ENCODE results near the gene PCED1A. TPM values are rescaled to one million over a fixed set of nuclear protein-coding genes. Genes with fewer than 3 reads are reported as not detected.

PCED1A gene
- total RNA-seq, 1 experiment from 2014 or later, result 42.1 TPM

GRCh38 chr20:2798095-2798805, 42.2 kb downstream of the PCED1A start:
- Mint-ChIP-seq H3K4me3 (ENCODE audit: unreplicated experiment) (no peak overlapping the region), H3K9me3 (ENCODE audit: unreplicated experiment) (no peaks in the 10 kb centered on the region), H3K27ac (ENCODE audit: low read depth, unreplicated experiment) (no peak overlapping the region), H3K4me1 (ENCODE audit: insufficient read depth, unreplicated experiment) (peaks cover 5% of the 10 kb centered on the region), H3K27me3 (ENCODE audit: insufficient read depth, unreplicated experiment) (peaks cover 62% of the 10 kb centered on the region), H3K36me3 (ENCODE audit: insufficient read depth, unreplicated experiment) (no peaks in the 10 kb centered on the region)
- POLR2A ChIA-PET, result no interaction called here
- TF ChIP-seq, protein P1, sequence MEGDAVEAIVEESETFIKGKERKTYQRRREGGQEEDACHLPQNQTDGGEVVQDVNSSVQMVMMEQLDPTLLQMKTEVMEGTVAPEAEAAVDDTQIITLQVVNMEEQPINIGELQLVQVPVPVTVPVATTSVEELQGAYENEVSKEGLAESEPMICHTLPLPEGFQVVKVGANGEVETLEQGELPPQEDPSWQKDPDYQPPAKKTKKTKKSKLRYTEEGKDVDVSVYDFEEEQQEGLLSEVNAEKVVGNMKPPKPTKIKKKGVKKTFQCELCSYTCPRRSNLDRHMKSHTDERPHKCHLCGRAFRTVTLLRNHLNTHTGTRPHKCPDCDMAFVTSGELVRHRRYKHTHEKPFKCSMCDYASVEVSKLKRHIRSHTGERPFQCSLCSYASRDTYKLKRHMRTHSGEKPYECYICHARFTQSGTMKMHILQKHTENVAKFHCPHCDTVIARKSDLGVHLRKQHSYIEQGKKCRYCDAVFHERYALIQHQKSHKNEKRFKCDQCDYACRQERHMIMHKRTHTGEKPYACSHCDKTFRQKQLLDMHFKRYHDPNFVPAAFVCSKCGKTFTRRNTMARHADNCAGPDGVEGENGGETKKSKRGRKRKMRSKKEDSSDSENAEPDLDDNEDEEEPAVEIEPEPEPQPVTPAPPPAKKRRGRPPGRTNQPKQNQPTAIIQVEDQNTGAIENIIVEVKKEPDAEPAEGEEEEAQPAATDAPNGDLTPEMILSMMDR (IDR thresholded peaks at IDR 0.05; ENCODE audit: unreplicated experiment), result no peak
- DNase-seq (ENCODE audit: unreplicated experiment), result no peak
- CTCF ChIA-PET, result no interaction called here
- intact Hi-C loops (cut with micrococcal nuclease), result no loop called here
- no TSS peak for BruUV-seq (replicated peaks)

DNA sequence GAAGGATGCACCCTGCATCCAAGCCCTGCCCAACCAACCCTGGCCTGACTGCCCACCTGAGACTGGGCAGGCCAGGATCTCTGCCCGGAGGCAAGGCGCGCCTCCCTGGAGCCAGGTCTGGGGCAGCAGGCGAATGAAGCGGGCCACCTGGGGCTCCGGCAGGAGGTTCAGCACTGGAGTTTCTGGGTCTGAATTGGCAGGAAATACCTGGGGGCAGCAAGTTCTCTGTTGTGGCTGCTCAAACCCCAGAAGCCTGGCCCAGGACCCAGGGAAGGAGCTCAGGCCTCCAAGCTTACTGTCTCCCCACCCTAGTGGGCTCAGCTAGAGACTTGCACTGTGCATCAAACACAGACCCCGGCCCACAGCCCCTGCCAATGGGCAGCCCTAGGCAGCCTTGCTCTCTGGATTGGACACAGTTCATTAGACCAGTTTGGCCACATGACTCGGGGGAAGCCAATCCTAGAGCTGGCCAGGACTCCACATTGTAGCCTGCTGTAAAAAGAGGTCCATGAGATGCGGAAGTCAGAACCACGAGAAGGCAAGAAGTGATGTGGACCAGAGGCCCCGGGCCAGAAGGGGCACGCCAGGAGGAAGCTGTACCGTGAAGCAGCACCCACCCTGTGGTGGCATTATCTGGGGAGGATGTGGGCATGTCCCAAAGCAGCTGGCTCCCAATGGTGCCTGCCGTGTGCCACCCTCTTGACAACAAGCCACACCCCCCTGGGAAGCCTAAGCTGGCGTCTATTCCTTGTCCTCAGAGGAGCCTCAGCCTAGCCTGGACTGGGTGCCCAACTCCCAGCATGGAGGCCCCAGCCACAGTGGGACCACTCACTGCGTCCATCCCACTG, 43.1 kb downstream of the PCED1A start:
- H3K27me3 Mint-ChIP-seq (ENCODE audit: insufficient read depth, unreplicated experiment), result peaks cover 64% of the 10 kb centered on the region
- intact Hi-C loops (cut with micrococcal nuclease), result no loop called here
- H3K36me3 Mint-ChIP-seq (ENCODE audit: insufficient read depth, unreplicated experiment), result no peaks in the 10 kb centered on the region
- H3K4me3 Mint-ChIP-seq (ENCODE audit: unreplicated experiment), result no peak overlapping the region
- H3K27ac Mint-ChIP-seq (ENCODE audit: low read depth, unreplicated experiment), result no peak overlapping the region
- CTCF ChIA-PET, result interaction anchor here (0.6 to 0.9 kb wide), 2 partner anchors 44 to 146 kb away, joined by 3 read pairs; no protein-coding TSS in a partner anchor
- no TSS peak for BruUV-seq (replicated peaks)
- TF ChIP-seq, protein P1 (IDR thresholded peaks at IDR 0.05; ENCODE audit: unreplicated experiment), result no peak
- POLR2A ChIA-PET, result no interaction called here
- peaks cover 5% of the 10 kb centered on the region for H3K4me1 Mint-ChIP-seq (ENCODE audit: insufficient read depth, unreplicated experiment)
- H3K9me3 Mint-ChIP-seq (ENCODE audit: unreplicated experiment), result no peaks in the 10 kb centered on the region
- no peak for DNase-seq (ENCODE audit: unreplicated experiment)

GRCh38 chr20:2796011-2796660, 44.3 kb downstream of the PCED1A start:
- ChIA-PET POLR2A (interaction anchor here (0.6 kb wide), 1 partner anchor 1428 kb away, joined by 3 read pairs; no protein-coding TSS in a partner anchor), CTCF (interaction anchor here (0.7 to 0.9 kb wide), 3 partner anchors 42 to 320 kb away, joined by 3 to 5 read pairs (median 5); no protein-coding TSS in a partner anchor)
- intact Hi-C loops (cut with micrococcal nuclease), result no loop called here
- Mint-ChIP-seq H3K27me3 (ENCODE audit: insufficient read depth, unreplicated experiment) (peaks cover 64% of the 10 kb centered on the region), H3K27ac (ENCODE audit: low read depth, unreplicated experiment) (no peak overlapping the region), H3K4me3 (ENCODE audit: unreplicated experiment) (no peak overlapping the region), H3K36me3 (ENCODE audit: insufficient read depth, unreplicated experiment) (no peaks in the 10 kb centered on the region), H3K9me3 (ENCODE audit: unreplicated experiment) (no peaks in the 10 kb centered on the region), H3K4me1 (ENCODE audit: insufficient read depth, unreplicated experiment) (peaks cover 5% of the 10 kb centered on the region)
- BruUV-seq (replicated peaks), result no TSS peak
- no peak for DNase-seq (ENCODE audit: unreplicated experiment)
- TF ChIP-seq, protein P1 (IDR thresholded peaks at IDR 0.05; ENCODE audit: unreplicated experiment), result no peak

DNA sequence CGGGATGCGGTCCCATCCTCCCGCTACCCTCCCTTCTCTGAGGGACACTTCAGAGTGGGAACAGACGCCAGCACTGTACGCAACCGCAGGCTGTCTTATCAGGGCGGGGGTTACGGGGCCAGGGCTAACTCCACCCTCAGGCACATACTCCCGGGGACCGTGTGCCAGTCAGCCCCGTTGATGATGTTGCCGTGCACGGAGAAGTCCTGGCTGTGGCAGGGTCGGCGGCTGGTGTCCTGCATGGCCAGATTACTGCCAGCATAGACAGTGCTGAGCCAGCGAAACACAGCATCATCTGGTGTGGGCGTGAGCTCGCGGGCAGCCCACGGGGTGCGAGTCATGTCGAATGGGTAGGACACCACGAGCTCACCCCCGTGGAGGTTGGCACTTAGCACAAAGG, 45.0 kb downstream of the PCED1A start:
- H3K9me3 Mint-ChIP-seq (ENCODE audit: unreplicated experiment), result no peaks in the 10 kb centered on the region
- peaks cover 64% of the 10 kb centered on the region for H3K27me3 Mint-ChIP-seq (ENCODE audit: insufficient read depth, unreplicated experiment)
- POLR2A ChIA-PET, result no interaction called here
- DNase-seq (ENCODE audit: unreplicated experiment), result no peak
- intact Hi-C loops (cut with micrococcal nuclease), result no loop called here
- CTCF ChIA-PET, result interaction anchor here (0.7 to 0.8 kb wide), 3 partner anchors 11 to 320 kb away, joined by 3 to 5 read pairs (median 5); no protein-coding TSS in a partner anchor
- BruUV-seq (replicated peaks), result no TSS peak
- H3K27ac Mint-ChIP-seq (ENCODE audit: low read depth, unreplicated experiment), result no peak overlapping the region
- no peaks in the 10 kb centered on the region for H3K36me3 Mint-ChIP-seq (ENCODE audit: insufficient read depth, unreplicated experiment)
- H3K4me1 Mint-ChIP-seq (ENCODE audit: insufficient read depth, unreplicated experiment), result peaks cover 5% of the 10 kb centered on the region
- H3K4me3 Mint-ChIP-seq (ENCODE audit: unreplicated experiment), result no peak overlapping the region
- TF ChIP-seq, protein P1 (IDR thresholded peaks at IDR 0.05; ENCODE audit: unreplicated experiment), result no peak
